K562 (cell line): Measurements from ENCODE around the gene PRKACA. TPM values are rescaled to one million over a fixed set of nuclear protein-coding genes. Genes with fewer than 3 reads are reported as not detected.

Experiments
- ARID3A ChIP-seq: IDR thresholded peaks from 2 replicates; pipeline ENCODE4 v1.6.1; 2012; ENCODE audit warnings: low read depth, low read length, improper control_type of control experiment, borderline replicate concordance
- ILK ChIP-seq: fragments of 450-650 bp; IDR thresholded peaks from 2 replicates; pipeline ENCODE4 v1.6.1; 2016; ENCODE audit warnings: missing genetic modification characterization, low read depth, mild to moderate bottlenecking, missing compliant biosample characterization, moderate library complexity, borderline replicate concordance
- OTX1 ChIP-seq: fragments of 450-650 bp; formaldehyde crosslinking; IDR thresholded peaks from 2 replicates; pipeline ENCODE4 v1.4.0; 2022; ENCODE audit warnings: mild to moderate bottlenecking
- TFAP4 ChIP-seq: sonication (generic); formaldehyde crosslinking; IDR thresholded peaks from 2 replicates; pipeline ENCODE4 v1.8.0; 2022; ENCODE audit warnings: missing genetic modification reagents, mild to moderate bottlenecking, moderate library complexity, borderline replicate concordance
- ZNF282 ChIP-seq: sonication (generic); formaldehyde crosslinking; IDR thresholded peaks from 2 replicates; pipeline ENCODE4 v1.8.1; 2023; ENCODE audit warnings: missing genetic modification reagents
- ZNF408 ChIP-seq: fragments of 250-450 bp; sonication (Bioruptor Pico); IDR thresholded peaks from 2 replicates; pipeline ENCODE4 v1.4.0; 2020; ENCODE audit warnings: low read depth, mild to moderate bottlenecking, moderate library complexity
- ZNF830 ChIP-seq: fragments of 250-450 bp; sonication (Bioruptor Pico); IDR thresholded peaks from 2 replicates; pipeline ENCODE4 v1.5.0; 2021; ENCODE audit warnings: mild to moderate bottlenecking
- polyA plus RNA-seq, 8 experiments: library from polyadenylated mRNA; depleted of rRNA in 4 of 8; stranded (reverse) in 5 of 8; unstranded in 3 of 8; fragments of >200 nt; fragmentation: Nextera tagmentation in 2 of 8; fragmentation: Illumina TruSeq in 1 of 8; extraction: Ambion mirVana in 2 of 8; extraction: Trizol in 1 of 8; gene quantifications; 2 replicates each; pipeline versions ENCODE4 v1.2.1 to v1.2.3, GENCODE V29; 2011 to 2014; ENCODE audit warnings: inconsistent platforms in 1 of 8, missing spikeins in 1 of 8
- total RNA-seq, 7 experiments: library from RNA; depleted of rRNA in 6 of 7; stranded (reverse); fragments of >200 nt in 6 of 7; fragmentation: Illumina TruSeq in 2 of 7; extraction: Trizol in 2 of 7; gene quantifications; 2 replicates each; pipeline versions ENCODE4 v1.2.1 to v1.2.3, GENCODE V29; 2011 to 2021; ENCODE audit warnings: low replicate concordance in 1 of 7
- TF ChIP-seq, protein P1 (sequence below): fragments of 250-450 bp; sonication (Bioruptor Pico); IDR thresholded peaks from 2 replicates; pipeline ENCODE4 v1.5.0; 2020; ENCODE audit warnings: mild to moderate bottlenecking, borderline replicate concordance
- TF ChIP-seq, protein P2 (sequence below): fragments of 450-650 bp; IDR thresholded peaks from 2 replicates; pipeline ENCODE4 v1.6.1; 2016; ENCODE audit warnings: mild to moderate bottlenecking, moderate library complexity

The PRKACA gene
- total and polyA plus RNA-seq, 9 of the 15 experiments (the other 6 are each of a cell fraction or from before 2014, with no cell fraction given), result 1.2 to 63.1 (median 13.0) TPM

DNA sequence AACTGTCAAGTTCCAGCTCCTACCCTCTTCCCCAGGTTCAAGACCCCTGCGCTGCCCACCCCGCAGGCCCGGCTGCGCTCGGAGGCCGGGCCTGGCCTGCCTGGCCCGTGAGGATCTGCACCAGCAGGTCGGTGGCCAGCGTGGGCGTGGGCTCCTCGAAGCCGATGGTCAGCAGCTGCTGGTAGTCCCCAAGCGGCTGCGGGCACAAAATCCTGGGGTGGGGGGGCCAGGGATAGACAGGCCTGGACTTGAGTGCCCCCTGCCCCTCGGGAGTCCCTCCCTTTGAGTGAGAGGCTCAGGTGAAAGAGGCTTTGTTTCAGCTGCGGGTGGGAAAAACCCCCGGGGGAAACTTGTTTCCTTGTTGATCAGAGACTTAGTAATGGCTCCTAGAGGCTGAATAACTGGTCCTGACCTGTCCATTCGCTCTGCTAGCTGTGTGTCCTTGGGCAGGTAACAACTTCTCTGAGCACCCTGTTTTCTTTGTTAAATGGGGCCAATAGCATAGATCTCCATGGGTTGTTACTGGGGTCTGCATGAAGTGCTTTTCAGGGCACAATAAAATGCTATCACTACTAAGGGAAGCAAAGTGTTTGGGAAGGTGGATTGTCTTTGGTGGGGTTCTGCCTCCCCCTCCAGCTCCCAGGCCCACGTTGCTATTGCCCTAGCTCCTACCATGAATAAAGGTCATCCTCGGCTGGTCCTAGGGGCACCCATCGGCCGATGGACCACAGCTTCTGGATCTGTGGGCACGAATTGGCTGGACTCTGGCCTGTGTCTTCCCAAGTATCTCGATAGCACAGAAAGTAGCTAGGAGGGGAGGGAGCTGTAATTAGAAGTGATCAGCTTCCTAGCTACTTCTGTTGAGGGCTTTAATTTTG, 35.5 kb downstream of the PRKACA start (continued):
- TF ChIP-seq, protein P1, sequence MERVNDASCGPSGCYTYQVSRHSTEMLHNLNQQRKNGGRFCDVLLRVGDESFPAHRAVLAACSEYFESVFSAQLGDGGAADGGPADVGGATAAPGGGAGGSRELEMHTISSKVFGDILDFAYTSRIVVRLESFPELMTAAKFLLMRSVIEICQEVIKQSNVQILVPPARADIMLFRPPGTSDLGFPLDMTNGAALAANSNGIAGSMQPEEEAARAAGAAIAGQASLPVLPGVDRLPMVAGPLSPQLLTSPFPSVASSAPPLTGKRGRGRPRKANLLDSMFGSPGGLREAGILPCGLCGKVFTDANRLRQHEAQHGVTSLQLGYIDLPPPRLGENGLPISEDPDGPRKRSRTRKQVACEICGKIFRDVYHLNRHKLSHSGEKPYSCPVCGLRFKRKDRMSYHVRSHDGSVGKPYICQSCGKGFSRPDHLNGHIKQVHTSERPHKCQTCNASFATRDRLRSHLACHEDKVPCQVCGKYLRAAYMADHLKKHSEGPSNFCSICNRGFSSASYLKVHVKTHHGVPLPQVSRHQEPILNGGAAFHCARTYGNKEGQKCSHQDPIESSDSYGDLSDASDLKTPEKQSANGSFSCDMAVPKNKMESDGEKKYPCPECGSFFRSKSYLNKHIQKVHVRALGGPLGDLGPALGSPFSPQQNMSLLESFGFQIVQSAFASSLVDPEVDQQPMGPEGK (CRISPR knock-in tag), result no peak
- TF ChIP-seq, protein P2, sequence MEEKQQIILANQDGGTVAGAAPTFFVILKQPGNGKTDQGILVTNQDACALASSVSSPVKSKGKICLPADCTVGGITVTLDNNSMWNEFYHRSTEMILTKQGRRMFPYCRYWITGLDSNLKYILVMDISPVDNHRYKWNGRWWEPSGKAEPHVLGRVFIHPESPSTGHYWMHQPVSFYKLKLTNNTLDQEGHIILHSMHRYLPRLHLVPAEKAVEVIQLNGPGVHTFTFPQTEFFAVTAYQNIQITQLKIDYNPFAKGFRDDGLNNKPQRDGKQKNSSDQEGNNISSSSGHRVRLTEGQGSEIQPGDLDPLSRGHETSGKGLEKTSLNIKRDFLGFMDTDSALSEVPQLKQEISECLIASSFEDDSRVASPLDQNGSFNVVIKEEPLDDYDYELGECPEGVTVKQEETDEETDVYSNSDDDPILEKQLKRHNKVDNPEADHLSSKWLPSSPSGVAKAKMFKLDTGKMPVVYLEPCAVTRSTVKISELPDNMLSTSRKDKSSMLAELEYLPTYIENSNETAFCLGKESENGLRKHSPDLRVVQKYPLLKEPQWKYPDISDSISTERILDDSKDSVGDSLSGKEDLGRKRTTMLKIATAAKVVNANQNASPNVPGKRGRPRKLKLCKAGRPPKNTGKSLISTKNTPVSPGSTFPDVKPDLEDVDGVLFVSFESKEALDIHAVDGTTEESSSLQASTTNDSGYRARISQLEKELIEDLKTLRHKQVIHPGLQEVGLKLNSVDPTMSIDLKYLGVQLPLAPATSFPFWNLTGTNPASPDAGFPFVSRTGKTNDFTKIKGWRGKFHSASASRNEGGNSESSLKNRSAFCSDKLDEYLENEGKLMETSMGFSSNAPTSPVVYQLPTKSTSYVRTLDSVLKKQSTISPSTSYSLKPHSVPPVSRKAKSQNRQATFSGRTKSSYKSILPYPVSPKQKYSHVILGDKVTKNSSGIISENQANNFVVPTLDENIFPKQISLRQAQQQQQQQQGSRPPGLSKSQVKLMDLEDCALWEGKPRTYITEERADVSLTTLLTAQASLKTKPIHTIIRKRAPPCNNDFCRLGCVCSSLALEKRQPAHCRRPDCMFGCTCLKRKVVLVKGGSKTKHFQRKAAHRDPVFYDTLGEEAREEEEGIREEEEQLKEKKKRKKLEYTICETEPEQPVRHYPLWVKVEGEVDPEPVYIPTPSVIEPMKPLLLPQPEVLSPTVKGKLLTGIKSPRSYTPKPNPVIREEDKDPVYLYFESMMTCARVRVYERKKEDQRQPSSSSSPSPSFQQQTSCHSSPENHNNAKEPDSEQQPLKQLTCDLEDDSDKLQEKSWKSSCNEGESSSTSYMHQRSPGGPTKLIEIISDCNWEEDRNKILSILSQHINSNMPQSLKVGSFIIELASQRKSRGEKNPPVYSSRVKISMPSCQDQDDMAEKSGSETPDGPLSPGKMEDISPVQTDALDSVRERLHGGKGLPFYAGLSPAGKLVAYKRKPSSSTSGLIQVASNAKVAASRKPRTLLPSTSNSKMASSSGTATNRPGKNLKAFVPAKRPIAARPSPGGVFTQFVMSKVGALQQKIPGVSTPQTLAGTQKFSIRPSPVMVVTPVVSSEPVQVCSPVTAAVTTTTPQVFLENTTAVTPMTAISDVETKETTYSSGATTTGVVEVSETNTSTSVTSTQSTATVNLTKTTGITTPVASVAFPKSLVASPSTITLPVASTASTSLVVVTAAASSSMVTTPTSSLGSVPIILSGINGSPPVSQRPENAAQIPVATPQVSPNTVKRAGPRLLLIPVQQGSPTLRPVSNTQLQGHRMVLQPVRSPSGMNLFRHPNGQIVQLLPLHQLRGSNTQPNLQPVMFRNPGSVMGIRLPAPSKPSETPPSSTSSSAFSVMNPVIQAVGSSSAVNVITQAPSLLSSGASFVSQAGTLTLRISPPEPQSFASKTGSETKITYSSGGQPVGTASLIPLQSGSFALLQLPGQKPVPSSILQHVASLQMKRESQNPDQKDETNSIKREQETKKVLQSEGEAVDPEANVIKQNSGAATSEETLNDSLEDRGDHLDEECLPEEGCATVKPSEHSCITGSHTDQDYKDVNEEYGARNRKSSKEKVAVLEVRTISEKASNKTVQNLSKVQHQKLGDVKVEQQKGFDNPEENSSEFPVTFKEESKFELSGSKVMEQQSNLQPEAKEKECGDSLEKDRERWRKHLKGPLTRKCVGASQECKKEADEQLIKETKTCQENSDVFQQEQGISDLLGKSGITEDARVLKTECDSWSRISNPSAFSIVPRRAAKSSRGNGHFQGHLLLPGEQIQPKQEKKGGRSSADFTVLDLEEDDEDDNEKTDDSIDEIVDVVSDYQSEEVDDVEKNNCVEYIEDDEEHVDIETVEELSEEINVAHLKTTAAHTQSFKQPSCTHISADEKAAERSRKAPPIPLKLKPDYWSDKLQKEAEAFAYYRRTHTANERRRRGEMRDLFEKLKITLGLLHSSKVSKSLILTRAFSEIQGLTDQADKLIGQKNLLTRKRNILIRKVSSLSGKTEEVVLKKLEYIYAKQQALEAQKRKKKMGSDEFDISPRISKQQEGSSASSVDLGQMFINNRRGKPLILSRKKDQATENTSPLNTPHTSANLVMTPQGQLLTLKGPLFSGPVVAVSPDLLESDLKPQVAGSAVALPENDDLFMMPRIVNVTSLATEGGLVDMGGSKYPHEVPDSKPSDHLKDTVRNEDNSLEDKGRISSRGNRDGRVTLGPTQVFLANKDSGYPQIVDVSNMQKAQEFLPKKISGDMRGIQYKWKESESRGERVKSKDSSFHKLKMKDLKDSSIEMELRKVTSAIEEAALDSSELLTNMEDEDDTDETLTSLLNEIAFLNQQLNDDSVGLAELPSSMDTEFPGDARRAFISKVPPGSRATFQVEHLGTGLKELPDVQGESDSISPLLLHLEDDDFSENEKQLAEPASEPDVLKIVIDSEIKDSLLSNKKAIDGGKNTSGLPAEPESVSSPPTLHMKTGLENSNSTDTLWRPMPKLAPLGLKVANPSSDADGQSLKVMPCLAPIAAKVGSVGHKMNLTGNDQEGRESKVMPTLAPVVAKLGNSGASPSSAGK, result peak; percentile 24; the same call in 1 of the 2 replicates
- peak; percentile 22; the same call in 1 of the 2 replicates for TF ChIP-seq OTX1 (CRISPR knock-in tag)
- TF ChIP-seq ZNF282 (CRISPR knock-in tag), result no peak
- peak; percentile 10; the same call in 1 of the 2 replicates for TF ChIP-seq TFAP4
- TF ChIP-seq ARID3A, result no peak
- no peak for TF ChIP-seq ZNF830 (CRISPR knock-in tag)
- no peak for TF ChIP-seq ZNF408 (CRISPR knock-in tag)
- TF ChIP-seq ILK (tag), result no peak
